GM21825 (cell line): ENCODE results near the gene RAF1.
"Not testable (repeated sequence)": the region's sequence is repeated elsewhere in the genome, so short reads cannot be mapped to it uniquely, and the experiment has no call there.

ENCODE experiments used
- ATAC-seq: cut with Tn5 transposase; IDR thresholded peaks from one replicate; pipeline ENCODE4 v1.9.1; 2021; ENCODE audit warnings: mild to moderate bottlenecking, moderate library complexity; ENCODE audit not compliant: unreplicated experiment

RAF1 gene

DNA sequence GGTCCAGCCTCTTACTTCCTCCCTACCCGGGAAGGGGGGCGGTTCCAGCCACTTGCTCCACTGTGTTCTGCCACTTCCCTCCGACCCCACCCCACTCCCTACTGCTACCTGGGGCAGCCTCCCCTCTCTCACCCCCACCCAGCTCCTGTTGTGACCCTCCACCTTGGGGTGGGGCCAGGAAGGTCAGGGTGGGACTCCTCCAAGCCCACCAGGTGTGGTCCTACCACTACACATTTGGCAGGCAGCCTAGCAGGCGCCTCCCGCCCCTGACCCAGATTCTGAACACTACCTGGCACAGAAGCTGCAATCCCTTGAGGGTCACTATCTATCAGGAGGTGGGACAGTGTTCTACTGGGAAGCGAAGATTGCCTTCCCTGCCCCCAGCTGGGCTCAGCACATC is 13.7 kb upstream of the RAF1 start:
- no peak for ATAC-seq

DNA sequence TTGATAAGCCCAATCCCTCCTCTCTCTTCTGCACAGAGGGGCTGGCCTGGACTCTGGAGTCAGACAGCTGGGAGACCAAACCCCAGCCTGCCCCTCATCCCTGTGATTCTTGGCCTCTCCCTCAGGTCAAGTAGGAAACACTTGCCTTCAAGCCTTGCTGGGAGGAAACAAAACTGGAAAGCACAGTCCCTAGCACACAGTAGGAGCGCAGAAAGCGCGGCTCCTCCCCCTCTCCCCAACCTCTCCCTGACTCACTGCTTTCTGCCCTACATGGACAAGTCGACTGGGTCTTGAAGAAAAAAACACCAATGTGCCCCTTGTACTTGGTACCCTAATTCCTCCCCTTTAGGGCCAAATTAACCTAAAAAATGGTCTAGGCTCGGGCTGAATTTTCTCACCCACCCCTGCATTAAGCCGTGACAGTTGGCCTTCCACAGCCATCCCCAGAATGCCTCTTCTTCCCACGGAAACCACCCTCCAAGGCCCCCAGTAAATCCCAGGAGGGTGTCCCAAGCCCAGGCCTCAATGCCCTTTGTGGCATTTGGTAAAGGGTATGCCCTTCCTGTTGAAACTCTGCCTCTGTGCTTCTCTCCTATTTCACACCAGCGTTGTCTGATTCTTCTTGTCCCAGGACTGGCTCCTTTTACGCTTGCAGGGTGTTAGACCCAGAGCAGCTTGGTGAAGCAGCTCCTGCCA is 11.3 kb upstream of the RAF1 start:
- no peak for ATAC-seq

DNA sequence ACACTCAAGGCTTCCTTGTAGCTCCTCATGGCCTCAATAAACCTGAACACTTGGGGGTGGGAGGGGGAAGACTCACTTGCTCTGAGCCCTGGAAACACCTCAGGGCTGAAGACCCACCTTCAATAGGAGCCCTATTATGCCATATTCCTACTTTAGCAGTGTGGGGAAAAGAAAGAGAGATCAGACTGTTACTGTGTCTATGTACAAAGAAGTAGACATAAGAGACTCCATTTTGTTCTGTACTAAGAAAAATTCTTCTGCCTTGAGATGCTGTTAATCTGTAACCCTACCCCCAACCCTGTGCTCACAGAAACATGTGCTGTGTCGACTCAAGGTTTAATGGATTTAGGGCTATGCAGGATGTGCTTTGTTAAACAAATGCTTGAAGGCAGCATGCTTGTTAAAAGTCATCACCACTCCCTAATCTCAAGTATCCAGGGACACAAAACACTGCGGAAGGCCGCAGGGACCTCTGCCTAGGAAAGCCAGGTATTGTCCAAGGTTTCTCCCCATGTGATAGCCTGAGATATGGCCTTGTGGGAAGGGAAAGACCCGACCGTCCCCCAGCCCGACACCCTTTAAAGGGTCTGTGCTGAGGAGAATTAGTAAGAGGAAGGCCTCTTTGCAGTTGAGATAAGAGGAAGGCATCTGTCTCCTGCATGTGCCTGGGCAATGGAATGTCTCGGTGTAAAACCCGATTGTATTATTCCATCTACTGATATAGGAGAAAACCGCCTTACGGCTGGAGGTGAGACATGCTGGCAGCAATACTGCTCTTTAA is 10.2 kb upstream of the RAF1 start:
- not testable (repeated sequence) for ATAC-seq

DNA sequence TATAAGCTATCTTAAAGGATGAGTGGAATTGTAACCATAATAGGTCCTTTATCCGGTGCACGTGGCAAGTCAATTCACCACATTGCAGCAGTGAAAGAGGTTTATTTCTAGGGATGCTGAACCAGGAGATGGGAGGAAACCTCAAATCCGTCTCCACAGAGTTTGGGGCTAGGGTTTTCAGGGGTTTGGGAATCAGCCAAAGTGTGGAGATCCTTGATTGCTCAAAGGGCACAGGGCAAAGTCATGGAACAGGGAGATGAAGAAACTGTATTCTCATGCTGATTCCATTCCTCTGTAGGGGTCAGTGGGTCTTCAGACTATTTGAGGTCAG is 7.2 kb upstream of the RAF1 start:
- no peak for ATAC-seq

DNA sequence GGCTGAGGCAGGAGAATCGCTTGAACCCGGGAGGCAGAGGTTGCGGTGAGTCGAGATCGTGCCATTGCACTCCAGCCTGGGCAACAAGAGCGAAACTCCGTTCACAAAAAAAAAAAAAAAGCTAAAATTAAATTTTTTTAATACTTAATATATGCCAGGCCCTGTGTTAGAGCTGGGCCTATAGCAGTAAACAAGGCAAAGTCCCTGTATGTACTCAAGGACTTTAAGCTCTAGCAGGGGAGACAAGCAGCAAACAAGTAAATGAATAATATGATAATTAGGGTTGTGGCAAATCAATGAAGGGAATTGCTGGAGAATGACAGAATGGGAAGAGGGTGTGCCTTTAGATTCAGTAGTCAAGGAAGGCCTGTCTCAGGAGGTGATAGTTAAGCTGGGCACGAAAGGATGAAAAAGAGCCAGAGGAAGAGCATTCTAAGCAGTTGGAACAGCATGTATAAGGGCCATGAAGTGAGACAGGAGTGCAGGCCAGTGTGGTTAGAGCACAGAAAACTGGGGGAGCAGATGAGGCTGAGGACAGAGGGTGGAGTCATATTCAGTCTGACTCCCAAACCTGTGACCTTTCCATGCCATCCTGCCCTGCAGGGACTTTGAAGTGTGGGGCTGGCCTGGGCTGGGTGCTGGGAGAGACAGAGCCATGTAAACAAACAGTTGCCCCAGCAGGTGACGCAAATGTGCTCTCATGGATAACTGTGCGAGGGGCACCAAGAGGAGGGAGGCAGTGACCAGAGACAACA is 6.6 kb upstream of the RAF1 start:
- ATAC-seq, result no peak

DNA sequence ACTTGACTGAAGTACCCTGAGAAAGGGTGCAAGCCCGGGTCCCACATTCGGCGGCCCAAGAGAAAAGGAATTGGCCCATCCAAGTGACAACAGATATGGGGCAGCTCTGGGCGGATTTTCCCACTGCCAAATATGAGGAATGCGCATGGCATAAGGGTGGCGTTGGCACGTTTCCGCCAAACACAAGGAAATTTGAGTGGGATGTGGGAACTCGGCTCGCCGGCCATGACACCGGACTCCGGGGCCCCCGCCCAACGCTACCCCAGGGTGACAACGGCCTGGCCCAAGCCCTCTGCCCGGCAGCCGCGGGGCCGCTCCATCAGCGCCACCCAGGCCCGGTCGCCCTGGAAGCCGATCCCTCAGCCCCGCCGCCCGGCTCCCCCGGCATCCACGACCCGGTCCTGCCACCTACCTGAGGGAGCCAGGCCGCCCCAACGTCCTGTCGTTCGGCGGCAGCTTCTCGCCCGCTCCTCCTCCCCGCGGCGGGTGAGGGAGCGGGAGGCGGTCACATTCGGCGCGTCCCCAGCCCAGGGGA is 449 bp downstream of the RAF1 start:
- ATAC-seq, result peak; percentile 25

DNA sequence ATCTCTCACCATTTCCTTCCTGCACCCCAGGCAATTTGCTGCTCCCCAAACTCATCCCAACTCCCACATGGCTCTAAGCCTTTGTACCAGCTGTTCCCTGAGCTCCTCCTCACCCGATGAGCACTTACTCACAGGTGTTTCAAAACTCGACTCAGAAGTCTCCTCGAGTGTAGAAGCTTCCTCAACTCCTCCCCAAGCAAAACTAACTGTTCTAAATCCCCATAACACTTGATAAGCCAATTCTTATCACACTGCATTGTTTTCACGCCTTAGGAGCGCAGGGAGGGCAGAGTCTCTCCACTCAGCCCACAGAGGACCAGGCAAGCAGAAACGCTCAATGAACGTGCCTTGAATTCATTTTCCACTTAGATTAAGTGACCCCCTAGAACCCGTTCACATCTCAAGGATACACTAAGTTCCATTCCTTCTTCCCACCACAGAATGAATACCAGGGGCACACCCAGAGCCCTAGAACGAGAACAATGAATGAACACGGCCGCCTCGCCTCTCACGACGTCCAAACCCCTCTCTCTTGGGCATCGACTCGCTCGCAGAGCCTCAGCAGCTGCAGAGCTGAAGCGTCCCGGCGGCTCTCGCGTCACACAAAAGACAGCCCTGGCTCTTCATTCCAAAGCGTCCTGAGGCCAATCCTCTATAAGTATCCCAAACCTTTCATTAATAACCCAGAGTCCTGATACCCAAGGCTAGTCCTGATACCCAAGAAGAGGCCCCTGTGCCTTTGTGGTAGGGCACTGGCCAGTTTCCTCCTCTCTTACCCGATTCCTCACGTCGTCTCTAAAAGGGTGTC is 1.1 kb downstream of the RAF1 start:
- ATAC-seq, result peak; percentile 10

DNA sequence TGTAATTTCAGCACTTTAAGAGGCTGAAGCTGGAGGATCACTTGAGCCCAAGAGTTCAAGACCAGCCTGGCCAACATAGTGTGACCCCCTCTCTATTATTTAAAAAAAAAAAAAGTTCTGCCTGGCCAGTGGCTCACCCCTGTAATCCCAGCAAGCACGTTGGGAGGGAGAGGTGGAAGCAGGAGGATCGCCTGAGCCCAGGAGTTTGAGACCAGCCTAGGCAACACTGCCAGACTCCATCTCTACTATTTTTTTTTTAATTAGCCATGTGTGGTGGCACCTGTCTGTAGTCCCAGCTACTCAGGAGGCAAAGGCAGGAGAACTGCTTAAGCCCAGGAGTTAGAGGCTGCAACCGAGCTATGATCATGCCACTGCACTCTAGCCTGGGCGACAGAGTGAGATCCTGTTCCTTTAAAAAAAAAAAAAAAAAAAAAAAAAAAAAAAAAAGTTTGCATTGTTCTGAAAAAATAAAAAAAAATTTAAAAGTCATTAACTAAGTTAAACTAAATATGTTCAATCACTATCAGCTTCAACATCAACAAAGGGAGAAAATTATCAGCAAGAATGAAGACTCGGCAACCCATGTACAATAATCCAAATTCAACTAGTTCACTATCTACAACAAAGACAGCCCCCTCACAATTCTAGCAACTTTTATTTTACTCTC is 1.9 kb downstream of the RAF1 start:
- ATAC-seq, result no peak

DNA sequence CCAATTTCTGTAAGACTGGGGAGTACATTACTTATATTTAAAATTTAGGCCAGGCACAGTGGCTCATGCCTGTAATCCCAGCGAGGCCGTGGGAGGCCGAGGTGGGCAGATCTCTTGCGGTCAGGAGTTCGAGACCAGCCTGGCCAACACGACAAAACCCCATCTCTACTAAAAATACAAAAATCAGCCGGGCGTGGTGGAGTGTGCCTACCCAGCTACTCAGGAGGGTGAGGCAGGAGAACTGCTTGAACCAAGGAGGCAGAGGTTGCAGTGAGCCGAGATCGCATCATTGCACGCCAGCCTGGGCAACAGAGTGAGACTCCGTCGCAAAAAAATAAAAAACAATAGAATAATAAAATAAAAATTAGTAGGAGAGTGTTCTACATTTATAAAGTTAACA is 2.5 kb downstream of the RAF1 start:
- not testable (repeated sequence) for ATAC-seq

DNA sequence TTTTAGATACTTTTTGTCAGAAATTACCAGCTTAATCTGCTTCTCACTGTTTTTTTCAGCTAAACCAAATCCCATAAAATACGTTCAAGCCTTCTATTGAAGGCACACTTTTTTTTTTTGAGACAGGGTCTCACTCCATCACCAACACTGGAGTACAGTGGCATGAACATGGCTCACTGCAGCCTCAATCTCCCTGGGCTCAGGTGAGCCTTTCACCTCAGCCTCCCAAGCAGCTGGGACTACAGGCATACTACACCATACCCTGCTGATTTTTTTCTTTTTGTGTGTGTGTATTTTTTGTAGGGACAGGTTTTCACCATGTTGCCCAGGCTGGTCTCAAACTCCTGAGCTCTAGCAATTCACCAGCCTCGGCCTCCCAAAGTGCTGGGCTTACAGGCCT is 3.7 kb downstream of the RAF1 start:
- no peak for ATAC-seq

DNA sequence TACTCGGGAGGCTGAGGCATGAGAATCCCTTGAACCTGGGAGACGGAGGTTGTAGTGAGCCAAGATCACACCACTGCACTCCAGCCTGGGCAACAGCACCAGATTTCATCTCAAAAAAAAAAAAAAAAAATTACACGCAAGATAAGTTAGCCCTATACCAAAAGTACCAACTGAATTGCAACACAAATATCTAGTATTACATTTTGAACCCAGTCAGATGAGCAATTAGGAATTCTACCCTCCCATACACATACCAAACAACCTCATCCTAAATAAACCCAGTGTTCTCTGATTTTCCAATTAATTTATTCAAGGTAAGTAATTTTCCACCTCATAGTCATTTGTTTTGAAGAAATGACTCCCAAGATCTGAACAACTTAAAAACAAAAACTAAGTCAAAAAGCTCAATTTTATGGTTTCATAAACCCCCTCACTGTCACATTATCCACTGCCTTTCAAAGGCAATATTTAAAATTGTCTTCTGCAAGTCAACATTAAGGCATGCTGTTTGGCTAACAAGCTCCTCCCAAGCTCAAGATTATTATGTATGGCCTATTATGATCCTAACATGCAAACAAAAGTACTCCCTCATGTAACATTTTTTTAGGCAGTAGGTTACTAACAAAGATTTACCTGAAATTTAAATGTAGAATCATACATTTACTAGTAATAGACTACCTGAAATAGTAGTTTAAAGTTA is 4.5 kb downstream of the RAF1 start:
- ATAC-seq, result no peak

DNA sequence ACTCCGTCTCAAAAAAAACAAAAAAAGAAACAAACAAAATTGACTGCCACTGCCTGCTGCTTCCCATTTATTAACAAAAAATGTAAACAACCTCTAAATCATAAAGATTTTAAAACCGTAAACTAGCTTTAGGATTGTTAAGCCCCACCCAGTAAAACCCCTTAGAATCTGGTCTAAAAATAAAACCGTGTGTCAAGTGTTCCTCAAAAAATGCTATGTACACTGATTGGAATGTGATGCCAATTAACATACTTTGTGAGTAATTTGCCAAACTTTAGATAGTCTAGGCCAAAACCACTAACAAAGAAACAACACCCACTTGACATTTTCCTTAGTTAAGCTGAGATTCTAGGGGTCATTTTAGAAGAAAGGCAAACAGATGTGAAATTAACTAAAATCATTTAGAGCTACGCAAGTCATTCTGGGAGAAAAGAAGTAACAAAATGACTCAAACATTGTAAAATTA is 5.3 kb downstream of the RAF1 start:
- ATAC-seq, result no peak

DNA sequence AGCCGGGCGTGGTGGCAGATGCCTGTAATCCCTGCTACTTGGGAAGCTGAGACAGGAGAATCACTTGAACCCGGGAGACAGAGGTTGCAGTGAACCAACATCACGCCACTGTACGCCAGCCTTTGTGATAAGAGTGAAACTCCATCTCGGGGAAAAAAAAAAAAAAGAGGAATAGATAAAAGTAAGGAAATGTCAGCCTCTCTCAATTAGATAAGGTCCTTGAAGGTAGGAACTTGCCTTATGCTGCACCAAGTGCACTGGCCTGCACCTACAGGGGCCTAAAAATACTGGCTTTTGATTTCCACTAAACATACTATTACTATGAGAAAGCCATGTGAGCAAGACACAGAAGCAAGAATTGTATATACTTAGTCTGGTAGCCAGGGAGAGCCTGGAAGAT is 7.1 kb downstream of the RAF1 start:
- ATAC-seq, result no peak

DNA sequence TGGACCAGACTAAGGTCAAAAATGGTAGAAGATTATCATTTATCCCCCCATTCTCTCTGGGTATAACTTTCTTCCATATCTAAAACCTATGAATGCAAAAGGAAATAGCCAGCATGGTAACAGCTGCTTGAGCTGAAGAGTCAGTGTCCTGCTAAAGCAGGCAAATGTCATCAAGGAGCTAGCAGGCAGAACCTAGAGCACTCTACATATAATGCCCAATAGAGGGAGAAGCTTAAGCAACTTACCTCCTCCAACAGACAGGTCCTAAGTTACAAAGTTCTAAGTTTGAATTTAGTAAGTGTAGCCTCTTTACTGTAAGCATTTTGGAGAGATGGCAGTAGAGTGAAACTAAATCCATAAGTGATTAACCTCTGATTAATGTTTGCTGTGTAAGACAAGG is 7.7 kb downstream of the RAF1 start:
- no peak for ATAC-seq

DNA sequence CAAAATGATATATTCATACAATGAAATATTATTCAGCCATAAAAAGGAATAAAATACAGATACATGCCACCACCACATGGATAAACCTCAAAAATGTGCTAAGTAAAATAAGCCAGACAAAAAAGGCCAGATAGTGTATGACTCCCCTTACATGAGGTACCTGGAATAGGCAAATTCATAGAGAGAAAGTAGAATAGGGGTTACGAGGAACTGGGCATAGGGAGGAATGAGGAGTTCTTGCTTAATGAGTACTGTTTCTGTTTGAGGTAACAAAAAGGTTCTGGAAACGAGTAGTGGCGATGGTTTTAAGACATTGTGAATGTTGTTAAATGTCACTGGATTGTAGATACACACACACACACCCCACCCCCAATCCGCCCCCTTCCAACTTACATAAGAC is 8.2 kb downstream of the RAF1 start:
- ATAC-seq, result no peak

DNA sequence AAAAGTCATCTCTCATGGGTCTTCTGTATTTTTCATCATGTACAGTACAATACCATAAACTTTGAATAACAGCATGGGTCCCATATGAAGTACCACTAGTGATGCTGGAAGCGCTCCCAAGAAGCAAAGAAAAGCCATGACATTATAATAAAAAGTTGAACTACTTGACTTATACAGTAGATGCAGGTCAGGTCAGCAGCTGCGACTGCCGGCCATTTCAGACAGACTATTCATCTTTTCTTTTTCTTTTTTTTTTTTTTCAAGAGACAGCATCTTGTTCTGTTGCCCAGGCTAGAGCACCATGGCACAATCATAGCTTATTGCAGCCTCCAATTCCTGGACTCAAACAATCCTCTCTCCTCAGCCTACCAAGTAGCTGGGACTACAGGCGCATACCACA is 10.2 kb downstream of the RAF1 start:
- ATAC-seq, result no peak

DNA sequence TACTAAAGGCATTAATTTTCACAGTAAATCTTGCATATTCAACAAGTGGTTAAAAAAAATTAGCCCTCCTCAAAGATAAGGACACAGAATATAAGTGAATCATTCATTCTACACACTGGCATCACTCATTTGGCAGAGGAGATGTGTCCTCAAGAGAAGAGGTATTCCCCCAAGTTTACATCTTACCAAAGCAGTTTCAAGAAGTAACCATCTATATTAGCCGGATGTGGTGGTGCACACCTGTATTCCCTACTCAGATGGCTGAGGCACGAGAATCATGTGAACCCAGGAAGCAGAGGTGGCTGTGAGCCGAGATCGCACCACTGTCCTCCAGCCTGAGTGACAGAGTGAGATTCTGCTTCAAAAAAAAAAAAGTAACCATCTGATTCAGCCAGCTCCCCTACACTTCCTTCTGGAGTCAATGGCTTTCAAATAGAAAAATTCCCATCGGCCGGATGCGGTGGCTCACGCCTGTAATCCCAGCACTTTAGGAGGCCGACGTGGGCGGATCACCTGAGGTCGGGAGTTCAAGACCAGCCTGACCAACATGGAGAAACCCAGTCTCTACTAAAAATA is 15.4 kb downstream of the RAF1 start:
- ATAC-seq, result peak; percentile 43

DNA sequence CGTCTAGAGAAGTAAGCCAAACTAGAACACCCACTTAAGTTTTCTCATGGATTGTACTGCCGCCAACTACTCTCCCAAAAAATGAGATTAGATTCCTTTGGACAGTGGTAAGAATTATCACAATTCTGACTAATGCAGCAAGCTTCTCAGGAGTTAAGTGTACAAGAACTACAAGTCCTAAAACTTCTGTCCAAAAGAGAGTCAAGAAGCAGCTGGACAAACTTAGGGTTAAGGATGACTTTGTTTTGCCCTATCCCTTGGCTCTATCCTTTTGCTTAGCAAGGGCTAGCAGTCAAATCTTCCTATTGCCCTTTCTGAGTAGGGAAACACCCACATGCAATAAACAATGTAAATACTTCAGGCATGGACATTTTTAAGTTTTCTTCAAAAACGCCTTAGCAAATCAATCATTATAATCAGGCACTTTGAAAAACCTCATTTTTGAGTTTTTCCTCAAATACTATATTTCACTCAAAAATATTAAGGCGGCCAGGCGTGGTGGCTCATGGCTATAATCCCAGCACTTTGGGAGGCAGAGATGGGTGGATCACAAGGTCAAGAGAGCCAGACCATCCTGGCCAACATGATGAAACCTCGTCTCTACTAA is 19.5 kb downstream of the RAF1 start:
- no peak for ATAC-seq

DNA sequence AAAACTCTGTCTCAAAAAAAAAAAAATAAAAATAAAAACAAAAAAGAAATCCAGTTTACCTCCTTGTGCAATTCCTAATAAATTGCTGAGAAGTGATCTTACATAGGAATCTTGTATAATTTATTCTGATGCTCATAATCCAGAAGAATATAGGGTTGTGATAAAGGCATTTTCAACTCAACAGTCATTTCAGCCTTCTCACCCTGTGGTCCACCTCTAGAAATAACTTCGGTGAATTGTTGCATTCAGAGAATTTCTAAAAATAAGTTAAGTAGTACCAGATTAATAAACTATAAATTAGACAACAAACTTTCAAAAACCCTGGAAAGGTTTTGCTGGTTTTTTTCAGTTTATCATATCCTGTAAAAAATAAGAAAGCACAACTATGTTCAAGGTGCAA is 20.2 kb downstream of the RAF1 start:
- no peak for ATAC-seq
